ENCODE data around the gene SRPK2. TPM values are rescaled to one million over a fixed set of nuclear protein-coding genes. Genes with fewer than 3 reads are reported as not detected.
"Not testable (repeated sequence)": the region's sequence is repeated elsewhere in the genome, so short reads cannot be mapped to it uniquely, and the experiment has no call there.

The SRPK2 gene
- total RNA-seq, 2 donors from 2014 or later = 39.7 to 44.6 TPM

GRCh38 chr7:105209433-105209832, 179.3 kb downstream of the SRPK2 start:
- H3K9me3 Mint-ChIP-seq = peaks cover 0 to 6% of the 10 kb centered on the region in 2 donors
- DNase-seq (ENCODE audit: low spot score in 2 of 2) (no peak), ATAC-seq (no peak)
- peaks cover 0 to 7% of the 10 kb centered on the region in 2 donors for H3K36me3 Mint-ChIP-seq
- H3K27ac Mint-ChIP-seq = peak overlapping the region in 1 of 2 donors; percentile 80

DNA sequence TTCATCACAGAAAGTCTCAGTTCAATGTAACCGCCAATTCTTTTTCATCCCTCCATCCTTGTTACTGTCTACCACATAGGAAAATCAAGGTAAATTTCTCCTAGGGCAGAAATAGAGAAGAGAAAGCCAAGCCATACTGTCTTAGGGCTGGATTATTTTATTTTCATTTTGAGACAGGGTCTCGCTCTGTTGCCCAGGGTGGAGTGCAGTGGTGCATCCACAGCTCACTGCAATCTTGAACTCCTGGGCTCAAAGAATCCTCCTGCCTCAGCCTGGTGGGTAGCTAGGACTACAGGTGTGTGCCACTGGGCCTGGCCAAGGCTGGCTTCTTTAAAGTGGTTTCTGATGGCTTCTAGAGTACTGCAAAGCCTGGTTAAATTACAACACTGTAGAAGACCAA, 181.7 kb downstream of the SRPK2 start:
- ATAC-seq (no peak), DNase-seq (ENCODE audit: low spot score in 2 of 2) (no peak)
- peak overlapping the region in 1 of 2 donors; percentile 60 for H3K27ac Mint-ChIP-seq
- H3K9me3 Mint-ChIP-seq = peaks cover 0 to 6% of the 10 kb centered on the region in 2 donors
- H3K36me3 Mint-ChIP-seq = peaks cover 0 to 11% of the 10 kb centered on the region in 2 donors

- DNase-seq (ENCODE audit: low spot score in 2 of 2) (peak in 1 of 2 donors; percentile 31), ATAC-seq (peak; percentile 82 to 89)
- Mint-ChIP-seq H3K9me3 (no peaks in the 10 kb centered on the region), H3K36me3 (peaks cover 0 to 5% of the 10 kb centered on the region in 2 donors), H3K27ac (peak overlapping the region; percentile 84 to 89)
Observed at GRCh38 chr7:105205592-105206237, 183.0 kb downstream of the SRPK2 start.

DNA sequence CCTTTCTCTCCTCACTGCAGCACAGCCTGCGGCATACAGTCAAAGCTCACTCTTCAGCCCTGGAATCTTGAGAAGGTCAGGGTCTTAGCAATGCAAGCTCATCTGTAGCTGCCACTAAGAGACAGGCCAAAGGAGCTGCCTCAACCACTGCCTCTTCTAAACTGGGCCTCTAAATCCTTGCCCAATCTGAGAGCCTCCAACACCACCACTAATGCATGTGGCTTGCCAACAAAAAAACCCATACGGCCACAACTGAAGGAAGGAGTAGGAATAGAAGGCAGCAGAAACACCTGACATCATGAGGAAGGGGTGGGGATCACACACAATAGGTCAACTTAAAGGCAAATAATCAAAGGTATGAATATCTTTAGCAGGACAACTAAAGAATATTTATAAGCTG, 183.8 kb downstream of the SRPK2 start:
- ATAC-seq (peak in 1 of 2 donors; percentile 62), DNase-seq (ENCODE audit: low spot score in 2 of 2) (peak in 1 of 2 donors; percentile 55)
- Mint-ChIP-seq H3K36me3 (peaks cover 0 to 5% of the 10 kb centered on the region in 2 donors), H3K9me3 (no peaks in the 10 kb centered on the region), H3K27ac (peak overlapping the region in 1 of 2 donors; percentile 89)

GRCh38 chr7:105204520-105204919, 184.2 kb downstream of the SRPK2 start:
- DNase-seq (ENCODE audit: low spot score in 2 of 2) = no peak
- H3K9me3 Mint-ChIP-seq = no peaks in the 10 kb centered on the region
- no peak for ATAC-seq
- H3K36me3 Mint-ChIP-seq = peaks cover 0 to 5% of the 10 kb centered on the region in 2 donors
- peak overlapping the region in 1 of 2 donors; percentile 89 for H3K27ac Mint-ChIP-seq

GRCh38 chr7:105202616-105203015, 186.1 kb downstream of the SRPK2 start:
- ATAC-seq = no peak
- no peak for DNase-seq (ENCODE audit: low spot score in 2 of 2)
- Mint-ChIP-seq H3K27ac (no peak overlapping the region), H3K36me3 (peaks cover 0 to 5% of the 10 kb centered on the region in 2 donors), H3K9me3 (no peaks in the 10 kb centered on the region)

DNA sequence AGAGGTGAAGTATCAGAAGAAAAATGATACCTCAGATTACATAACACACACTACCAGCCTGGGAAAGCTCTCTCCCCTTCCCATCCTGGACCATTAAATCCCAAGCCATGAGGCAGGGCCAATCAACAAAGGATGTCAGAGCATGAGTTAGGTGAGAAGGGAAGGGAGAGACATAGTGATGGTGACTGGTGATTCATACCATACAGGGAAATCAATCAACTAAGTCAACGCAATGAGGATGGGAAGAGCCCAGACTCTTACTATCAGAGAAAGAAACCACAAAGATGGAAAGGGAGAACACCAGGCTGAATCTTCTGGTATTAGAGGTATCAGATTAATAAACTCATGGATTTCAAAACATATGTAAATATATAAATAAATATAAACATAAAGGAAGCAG, 189.3 kb downstream of the SRPK2 start:
- ATAC-seq (no peak), DNase-seq (ENCODE audit: low spot score in 2 of 2) (no peak)
- Mint-ChIP-seq H3K36me3 (peaks cover 0 to 5% of the 10 kb centered on the region in 2 donors), H3K9me3 (no peaks in the 10 kb centered on the region), H3K27ac (no peak overlapping the region)

- DNase-seq (ENCODE audit: low spot score in 2 of 2) (no peak), ATAC-seq (no peak)
- H3K36me3 Mint-ChIP-seq = peaks cover 0 to 2% of the 10 kb centered on the region in 2 donors
- H3K27ac Mint-ChIP-seq = no peak overlapping the region
- no peaks in the 10 kb centered on the region for H3K9me3 Mint-ChIP-seq
Observed at GRCh38 chr7:105198223-105198622, 190.5 kb downstream of the SRPK2 start.

- Mint-ChIP-seq H3K9me3 (no peaks in the 10 kb centered on the region), H3K36me3 (peaks cover 0 to 6% of the 10 kb centered on the region in 2 donors), H3K27ac (peak overlapping the region in 1 of 2 donors; percentile 58)
- ATAC-seq (no peak), DNase-seq (ENCODE audit: low spot score in 2 of 2) (no peak)
Observed at GRCh38 chr7:105196473-105196872, 192.2 kb downstream of the SRPK2 start.

- no peaks in the 10 kb centered on the region for H3K9me3 Mint-ChIP-seq
- DNase-seq (ENCODE audit: low spot score in 2 of 2) (no peak), ATAC-seq (no peak)
- no peak overlapping the region for H3K27ac Mint-ChIP-seq
- H3K36me3 Mint-ChIP-seq = peaks cover 0 to 6% of the 10 kb centered on the region in 2 donors
Observed at GRCh38 chr7:105195891-105196290, 192.8 kb downstream of the SRPK2 start.

- ATAC-seq; H3K36me3 Mint-ChIP-seq; H3K27ac Mint-ChIP-seq; DNase-seq (ENCODE audit: low spot score in 2 of 2); H3K9me3 Mint-ChIP-seq: not testable (repeated sequence)
Observed at GRCh38 chr7:105194959-105195358, 193.8 kb downstream of the SRPK2 start.

DNA sequence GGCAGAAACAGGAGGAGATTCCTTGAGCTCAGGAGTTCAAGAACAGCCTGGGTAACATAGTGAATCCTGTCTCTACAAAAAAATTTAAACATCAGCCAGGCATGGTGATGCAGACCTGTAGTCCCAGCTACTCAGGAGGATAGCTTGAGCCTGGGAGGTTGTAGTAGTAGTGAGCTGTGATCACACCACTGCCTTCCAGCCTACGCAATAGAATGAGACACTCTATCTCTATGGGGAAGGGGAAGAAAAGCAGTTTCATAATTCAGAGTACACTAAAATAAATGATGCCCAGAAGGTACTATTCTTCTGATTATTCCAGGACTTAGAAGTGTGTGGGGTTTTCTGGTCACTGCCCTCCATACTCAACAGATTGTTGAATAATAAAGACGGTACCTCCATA, 197.4 kb downstream of the SRPK2 start:
- Mint-ChIP-seq H3K36me3 (peaks cover 0 to 6% of the 10 kb centered on the region in 2 donors), H3K9me3 (no peaks in the 10 kb centered on the region), H3K27ac (no peak overlapping the region)
- no peak for DNase-seq (ENCODE audit: low spot score in 2 of 2)
- ATAC-seq = no peak

DNA sequence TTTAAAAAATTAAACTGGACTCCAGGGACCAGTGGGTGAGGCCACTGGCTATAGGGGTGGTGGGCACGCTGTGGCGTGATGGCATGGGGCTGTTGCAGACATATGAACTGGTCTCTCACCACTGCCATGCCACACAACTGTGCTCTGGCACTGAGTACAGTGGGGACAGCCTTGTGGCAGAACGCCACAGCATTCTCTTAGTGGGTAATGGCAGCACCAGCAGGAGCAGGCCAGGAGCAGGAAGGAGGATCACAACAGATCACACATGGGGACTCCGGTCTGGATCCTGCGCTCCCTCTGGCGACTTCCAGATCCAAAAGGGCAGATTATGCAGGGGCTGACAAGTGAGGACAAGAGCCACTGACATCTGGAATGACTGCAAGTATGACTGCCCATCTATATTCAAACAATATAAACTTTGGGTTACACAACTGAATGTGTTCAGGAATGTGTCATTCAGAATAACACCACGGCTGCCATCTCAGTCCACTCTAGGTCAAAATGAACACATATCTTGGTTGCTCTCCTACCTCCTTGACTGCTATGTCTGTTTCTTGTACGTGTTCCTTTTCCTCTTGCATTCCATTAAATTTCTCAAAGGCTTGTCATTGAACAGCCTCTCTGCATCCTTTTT, 198.7 kb downstream of the SRPK2 start:
- Mint-ChIP-seq H3K36me3 (peaks cover 0 to 6% of the 10 kb centered on the region in 2 donors), H3K27ac (no peak overlapping the region), H3K9me3 (no peaks in the 10 kb centered on the region)
- ATAC-seq = no peak
- no peak for DNase-seq (ENCODE audit: low spot score in 2 of 2)

DNA sequence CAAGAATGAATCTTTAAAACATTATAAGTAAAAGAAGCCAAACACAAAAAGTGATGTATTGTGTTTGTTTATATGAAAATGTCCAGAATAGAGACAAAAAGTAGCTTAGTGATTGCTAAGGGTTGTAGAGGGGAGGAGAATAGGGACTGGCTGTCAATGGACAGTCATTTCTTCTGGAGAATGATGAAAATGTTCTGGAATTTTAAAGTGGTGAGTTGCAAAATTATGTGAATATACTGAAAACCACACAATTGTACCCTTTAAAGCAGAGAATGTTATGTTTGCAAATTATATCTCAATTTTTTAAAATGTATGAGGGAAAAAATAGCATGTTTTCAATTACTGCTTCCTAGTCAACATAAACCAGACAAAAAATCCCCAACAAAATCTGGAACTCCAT, 200.5 kb downstream of the SRPK2 start:
- no peak overlapping the region for H3K27ac Mint-ChIP-seq
- H3K36me3 Mint-ChIP-seq = peaks cover 0 to 6% of the 10 kb centered on the region in 2 donors
- ATAC-seq (no peak), DNase-seq (ENCODE audit: low spot score in 2 of 2) (no peak)
- no peaks in the 10 kb centered on the region for H3K9me3 Mint-ChIP-seq

DNA sequence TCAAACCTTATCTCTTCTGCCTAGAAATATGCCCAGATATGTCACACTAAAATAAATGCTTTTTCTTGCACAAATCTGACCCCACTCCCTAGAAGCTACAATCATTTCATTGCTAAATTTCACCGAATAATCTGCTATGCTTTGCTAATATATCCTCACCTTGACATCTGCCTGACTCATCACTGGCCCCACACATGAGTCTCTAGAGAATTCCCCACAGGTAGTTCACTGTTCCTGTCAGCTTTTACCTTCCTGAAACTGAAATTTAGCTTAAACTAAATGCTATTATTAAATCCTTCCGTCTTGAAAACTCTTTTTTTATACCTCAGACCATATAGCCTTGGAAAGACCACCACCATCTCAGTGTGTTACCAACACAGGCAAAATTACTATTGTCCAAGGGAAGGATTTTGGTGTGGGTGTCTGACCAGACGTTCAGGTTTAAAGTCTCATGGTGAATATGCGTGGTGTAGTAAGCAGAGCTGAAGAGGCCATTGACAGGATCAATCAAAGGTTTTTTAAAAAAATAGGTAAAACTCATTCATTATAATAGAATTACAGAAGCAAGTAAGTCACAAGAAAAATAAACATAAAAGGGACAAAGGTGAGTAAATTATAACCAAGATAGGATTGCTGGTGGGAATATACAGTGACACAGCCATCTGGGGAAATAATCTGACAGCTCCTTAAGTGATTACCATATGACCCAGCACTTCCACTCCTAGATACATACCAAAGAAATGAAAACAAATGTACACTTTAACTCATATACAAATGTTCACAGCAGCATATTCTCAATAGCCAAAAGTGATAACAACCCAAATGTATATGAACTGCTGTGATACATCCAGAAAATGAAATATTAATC, 201.2 kb downstream of the SRPK2 start:
- Mint-ChIP-seq H3K36me3 (no peaks in the 10 kb centered on the region), H3K27ac (no peak overlapping the region), H3K9me3 (no peaks in the 10 kb centered on the region)
- DNase-seq (ENCODE audit: low spot score in 2 of 2) = no peak
- peak in 1 of 2 donors; percentile 30 for ATAC-seq

DNA sequence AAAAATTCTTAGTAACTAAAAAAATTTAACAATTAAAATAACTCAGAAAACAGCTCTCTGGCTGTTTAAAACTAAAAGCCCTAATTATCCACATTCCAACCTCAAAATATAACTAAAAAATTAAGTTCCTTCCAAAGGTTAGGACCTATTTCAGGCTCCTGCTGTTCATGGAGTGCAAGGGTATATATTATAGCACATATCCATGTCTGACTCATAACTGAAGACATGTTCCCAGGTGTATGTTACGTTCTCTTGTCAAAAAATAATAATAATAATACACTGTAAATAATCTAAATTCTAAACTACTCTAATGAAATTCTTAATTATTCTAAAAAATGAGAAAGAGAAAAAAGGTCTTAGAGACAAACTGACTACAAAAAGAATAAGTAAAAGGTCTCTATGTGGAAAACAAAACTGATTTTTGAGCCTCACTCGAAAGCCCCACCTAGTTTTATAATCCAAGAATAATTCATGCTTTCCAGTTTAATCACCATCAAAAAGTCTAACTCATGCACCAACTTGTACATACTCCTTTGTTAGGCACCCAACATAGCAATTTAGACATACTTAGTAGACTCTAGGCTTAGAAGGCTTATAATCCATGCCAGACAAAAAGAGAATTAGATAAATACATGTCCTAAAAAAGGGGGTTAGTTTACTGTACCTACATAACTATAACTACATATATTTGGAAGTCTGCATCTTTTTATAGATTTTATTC, 203.3 kb downstream of the SRPK2 start:
- ATAC-seq = no peak
- peaks cover 4 to 11% of the 10 kb centered on the region in 2 donors for H3K9me3 Mint-ChIP-seq

More for the DNA sequence above, 203.3 kb downstream of the SRPK2 start:
- DNase-seq (ENCODE audit: low spot score in 2 of 2) = no peak
- Mint-ChIP-seq H3K27ac (no peak overlapping the region), H3K36me3 (peaks cover 6 to 13% of the 10 kb centered on the region in 2 donors)

All from activated naive CD4-positive, alpha-beta T cell treated with anti-CD3 and anti-CD28 coated beads, Interleukin-2, amount 50 U/mL, for 72 hours (primary cell).